Neural cell (in vitro differentiated cells): ENCODE measurements around the gene KRTAP10-11. TPM values are rescaled to one million over a fixed set of nuclear protein-coding genes. Genes with fewer than 3 reads are reported as not detected.
"Not testable (repeated sequence)": the region's sequence is repeated elsewhere in the genome, so short reads cannot be mapped to it uniquely, and the experiment has no call there.

Source experiments
- H2AFZ ChIP-seq: fragments of 200-600, 300-800 bp; sonication (generic), shearing (Covaris generic); 2 replicates; pipeline ENCODE4 v1.6.0; 2014; ENCODE audit warnings: low read depth, mild to moderate bottlenecking, antibody characterized with exemption, low read length, moderate library complexity
- H3F3A ChIP-seq: fragments of 200-600 bp; shearing (Covaris generic); 2 replicates; pipeline ENCODE4 v1.6.1; 2016; ENCODE audit warnings: mild to moderate bottlenecking, moderate library complexity, mixed read lengths, antibody characterized with exemption, low read length; ENCODE audit not compliant: insufficient read depth, poor library complexity, severe bottlenecking
- H3K27ac ChIP-seq: fragments of 200-600, 300-800 bp; sonication (generic), shearing (Covaris generic); 2 replicates; pipeline ENCODE4 v1.5.1; 2014; ENCODE audit warnings: mild to moderate bottlenecking, low read length, moderate library complexity
- H3K27me3 ChIP-seq: fragments of 300-800, 200-600 bp; sonication (generic), shearing (Covaris generic); 2 replicates; pipeline ENCODE4 v1.6.0; 2014; ENCODE audit warnings: mild to moderate bottlenecking, low read depth, low read length, moderate library complexity; ENCODE audit not compliant: insufficient read depth
- H3K36me3 ChIP-seq: fragments of 300-800, 200-600 bp; sonication (generic), shearing (Covaris generic); 2 replicates; pipeline ENCODE4 v1.5.1; 2014; ENCODE audit warnings: mild to moderate bottlenecking, antibody characterized with exemption, low read length, moderate library complexity; ENCODE audit not compliant: insufficient read depth
- H3K4me2 ChIP-seq: fragments of 300-800, 200-600 bp; sonication (generic), shearing (Covaris generic); 2 replicates; pipeline ENCODE4 v1.6.0; 2014; ENCODE audit warnings: mild to moderate bottlenecking, low read length
- H3K4me3 ChIP-seq: fragments of 300-800, 200-600 bp; sonication (generic), shearing (Covaris generic); 2 replicates; pipeline ENCODE4 v1.5.1; 2014; ENCODE audit warnings: mild to moderate bottlenecking, low read length, moderate library complexity
- H3K79me2 ChIP-seq: fragments of 200-600 bp; shearing (Covaris generic); replicated peaks from 2 replicates; pipeline ENCODE4 v1.6.0; 2014; ENCODE audit warnings: mild to moderate bottlenecking, low read length, moderate library complexity; ENCODE audit not compliant: insufficient read depth
- H3K9ac ChIP-seq: fragments of 300-800, 200-600 bp; sonication (generic), shearing (Covaris generic); 2 replicates; pipeline ENCODE4 v1.6.1; 2016; ENCODE audit warnings: mild to moderate bottlenecking, low read length, mixed read lengths
- H3K9me2 ChIP-seq: fragments of 200-600 bp; shearing (Covaris generic); 2 replicates; pipeline ENCODE4 v1.6.1; 2016; ENCODE audit warnings: mild to moderate bottlenecking, low read length, mixed read lengths; ENCODE audit not compliant: insufficient read depth
- H3K9me3 ChIP-seq: fragments of 200-600, 300-800 bp; sonication (generic), shearing (Covaris generic); 2 replicates; pipeline ENCODE4 v1.6.1; 2016; ENCODE audit warnings: mild to moderate bottlenecking, mixed run types, low read length, moderate library complexity, mixed read lengths
- H4K20me1 ChIP-seq: fragments of 200-600 bp; shearing (Covaris generic); 2 replicates; pipeline ENCODE4 v1.6.1; 2016; ENCODE audit warnings: mild to moderate bottlenecking, mixed run types; ENCODE audit not compliant: insufficient read depth
- CTCF ChIP-seq: fragments of 450-650 bp; IDR thresholded peaks from 2 replicates; pipeline ENCODE4 v1.5.1; 2014; ENCODE audit warnings: antibody characterized with exemption, mild to moderate bottlenecking, moderate library complexity; ENCODE audit not compliant: poor library complexity, severe bottlenecking
- EP300 ChIP-seq: fragments of 450-650 bp; conservative IDR thresholded peaks from 2 replicates; pipeline ENCODE4 v1.6.1; 2014; ENCODE audit warnings: antibody characterized with exemption, mild to moderate bottlenecking, moderate library complexity; ENCODE audit not compliant: poor library complexity, severe bottlenecking
- EZH2 ChIP-seq: fragments of 200-600, 300-800 bp; shearing (Covaris generic), sonication (generic); IDR thresholded peaks from 2 replicates; pipeline ENCODE4 v1.6.1; 2014; ENCODE audit warnings: antibody characterized with exemption, low read length, borderline replicate concordance, mild to moderate bottlenecking; ENCODE audit not compliant: insufficient read depth, poor library complexity, severe bottlenecking
- MXI1 ChIP-seq: fragments of 450-650 bp; conservative IDR thresholded peaks from 2 replicates; pipeline ENCODE4 v1.6.1; 2014; ENCODE audit warnings: antibody characterized with exemption, mild to moderate bottlenecking; ENCODE audit not compliant: poor library complexity, severe bottlenecking
- POLR2AphosphoS5 ChIP-seq: IDR thresholded peaks from 2 replicates; pipeline ENCODE4 v1.6.1; 2012
- RAD21 ChIP-seq: fragments of 450-650 bp; conservative IDR thresholded peaks from 2 replicates; pipeline ENCODE4 v1.6.1; 2014; ENCODE audit warnings: antibody characterized with exemption, mild to moderate bottlenecking, moderate library complexity
- REST ChIP-seq: IDR thresholded peaks from 2 replicates; pipeline ENCODE4 v1.6.1; 2012; ENCODE audit warnings: borderline replicate concordance
- SMC3 ChIP-seq: fragments of 450-650 bp; conservative IDR thresholded peaks from 2 replicates; pipeline ENCODE4 v1.6.1; 2014; ENCODE audit warnings: antibody characterized with exemption, mild to moderate bottlenecking, moderate library complexity; ENCODE audit not compliant: poor library complexity
- TAF1 ChIP-seq: IDR thresholded peaks from 2 replicates; pipeline ENCODE4 v1.6.1; 2012; ENCODE audit warnings: low read depth
- polyA plus RNA-seq: library from polyadenylated mRNA; depleted of rRNA; stranded (reverse); fragments of >200 nt; gene quantifications from 2 replicates; pipeline ENCODE4 v1.2.3, GENCODE V29; 2014

Gene KRTAP10-11
- polyA plus RNA-seq, 1 donor from 2014 or later: not detected

- TF ChIP-seq EZH2: no peak
- TF ChIP-seq EP300: no peak
- TF ChIP-seq SMC3: no peak
- TF ChIP-seq RAD21: no peak
- TF ChIP-seq REST: no peak
- Histone ChIP-seq H3K27me3 (no peaks in the 10 kb centered on the region), H3K9ac (no peak overlapping the region), H3F3A (no peaks in the 10 kb centered on the region), H3K27ac (no peak overlapping the region), H3K4me3 (no peak overlapping the region), H3K36me3 (no peaks in the 10 kb centered on the region), H3K9me2 (no peaks in the 10 kb centered on the region), H4K20me1 (no peaks in the 10 kb centered on the region), H2AFZ (no peak overlapping the region), H3K9me3 (no peaks in the 10 kb centered on the region), H3K79me2 (no peaks in the 10 kb centered on the region), H3K4me2 (no peak overlapping the region)
These were observed 37.9 kb downstream of the KRTAP10-11 start for GRCh38 chr21:44684077-44684476.

- Histone ChIP-seq H2AFZ (no peak overlapping the region), H3K4me3 (no peak overlapping the region), H3K36me3 (no peaks in the 10 kb centered on the region), H3K27me3 (no peaks in the 10 kb centered on the region), H3K79me2 (no peaks in the 10 kb centered on the region), H4K20me1 (no peaks in the 10 kb centered on the region), H3K4me2 (no peak overlapping the region), H3F3A (no peaks in the 10 kb centered on the region), H3K27ac (no peak overlapping the region), H3K9me2 (no peaks in the 10 kb centered on the region), H3K9ac (no peak overlapping the region), H3K9me3 (no peaks in the 10 kb centered on the region)
- TF ChIP-seq REST (no peak), CTCF (no peak), EZH2 (no peak), MXI1 (no peak), EP300 (no peak), SMC3 (no peak), POLR2AphosphoS5 (no peak), TAF1 (no peak), RAD21 (no peak)
These were observed 38.3 kb downstream of the KRTAP10-11 start for GRCh38 chr21:44684483-44684882.

- H3F3A ChIP-seq, H3K9ac ChIP-seq, H3K9me3 ChIP-seq: not testable (repeated sequence)
These were observed 38.8 kb downstream of the KRTAP10-11 start for GRCh38 chr21:44685050-44685449.

More at GRCh38 chr21:44685050-44685449, 38.8 kb downstream of the KRTAP10-11 start:
- H3K4me2 ChIP-seq, H2AFZ ChIP-seq, H3K4me3 ChIP-seq, H3K36me3 ChIP-seq, H3K27ac ChIP-seq, H3K9me2 ChIP-seq, H4K20me1 ChIP-seq, H3K27me3 ChIP-seq, H3K79me2 ChIP-seq: not testable (repeated sequence)
